Activated naive CD4-positive, alpha-beta T cell treated with anti-CD3 and anti-CD28 coated beads, Interleukin-2, amount 50 U/mL, for 16 hours (primary cell): ENCODE results near the gene EEF1A2.

Experiments used
- DNase-seq: peaks from one replicate; pipeline ENCODE4 v3.0.0-alpha.2; 2020

The EEF1A2 gene

GRCh38 chr20:63498960-63499337 is at the start of gene EEF1A2:
TSS of gene EEF1A2 (minus strand) at chr20:63499083. CDS start at chr20:63497763, 1,320 bp downstream.
- DNase-seq: peak; percentile 63

DNA sequence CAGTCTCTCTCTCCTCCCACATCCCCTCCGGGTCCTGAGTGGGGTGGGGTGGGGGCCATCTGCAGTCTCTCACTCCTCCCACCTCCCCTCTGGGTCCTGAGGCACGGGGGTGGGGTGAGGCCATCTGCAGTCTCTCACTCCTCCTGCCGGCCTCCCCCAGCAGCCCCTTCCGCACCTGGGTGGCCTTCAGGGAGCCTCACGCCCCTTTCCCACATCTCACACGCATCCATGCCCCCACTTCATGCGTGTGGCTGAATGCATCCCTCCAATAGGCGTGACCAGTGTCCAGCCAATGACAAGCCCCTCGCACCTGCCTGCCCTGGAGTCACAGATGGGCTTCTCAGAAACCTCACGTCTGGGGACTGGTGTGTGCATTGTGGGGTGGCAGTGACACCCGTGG is 49.7 kb upstream of the EEF1A2 start:
- no peak for DNase-seq

GRCh38 chr20:63547725-63548480 is 49.0 kb upstream of the EEF1A2 start, which contains the start of gene SRMS:
TSS of gene SRMS (minus strand) at chr20:63547749. CDS start at chr20:63547463, 286 bp downstream.
- DNase-seq: no peak

- DNase-seq: no peak
These were observed 48.3 kb upstream of the EEF1A2 start for GRCh38 chr20:63546956-63547724.

DNA sequence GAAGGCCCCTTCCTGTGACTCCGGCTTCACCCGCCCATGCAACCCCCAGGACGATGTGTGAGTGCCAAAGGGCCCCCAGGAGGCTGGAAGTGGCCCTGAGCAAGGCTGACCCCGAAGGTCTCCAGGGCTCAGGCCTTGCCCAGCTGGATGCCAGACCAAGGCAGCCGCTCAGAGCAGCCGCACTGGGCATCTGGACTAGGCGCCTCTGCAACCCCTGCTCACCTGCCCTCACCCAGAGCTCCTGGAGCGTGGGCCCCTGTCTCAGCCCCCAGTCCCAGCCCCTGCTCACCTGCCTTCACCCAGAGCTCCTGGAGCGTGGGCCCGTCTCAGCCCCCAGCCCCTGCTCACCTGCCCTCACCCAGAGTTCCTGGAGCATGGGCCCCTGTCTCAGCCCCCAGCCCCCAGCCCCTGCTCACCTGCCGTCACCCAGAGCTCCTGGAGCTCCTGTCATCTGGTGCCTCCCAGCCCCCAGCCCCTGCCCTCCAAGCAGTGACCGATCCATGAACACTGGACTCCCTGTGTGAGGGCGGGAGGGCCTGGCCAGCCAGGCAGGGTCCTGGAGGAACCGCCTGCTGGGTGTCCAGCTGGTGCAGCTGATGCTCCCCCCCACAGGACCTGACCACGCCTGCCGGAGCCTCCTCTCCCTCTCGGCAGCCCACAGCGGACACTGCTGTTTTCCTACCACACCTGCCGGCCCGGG is 47.5 kb upstream of the EEF1A2 start:
- DNase-seq: no peak

GRCh38 chr20:63545814-63546213 is 46.9 kb upstream of the EEF1A2 start:
- DNase-seq: no peak

DNA sequence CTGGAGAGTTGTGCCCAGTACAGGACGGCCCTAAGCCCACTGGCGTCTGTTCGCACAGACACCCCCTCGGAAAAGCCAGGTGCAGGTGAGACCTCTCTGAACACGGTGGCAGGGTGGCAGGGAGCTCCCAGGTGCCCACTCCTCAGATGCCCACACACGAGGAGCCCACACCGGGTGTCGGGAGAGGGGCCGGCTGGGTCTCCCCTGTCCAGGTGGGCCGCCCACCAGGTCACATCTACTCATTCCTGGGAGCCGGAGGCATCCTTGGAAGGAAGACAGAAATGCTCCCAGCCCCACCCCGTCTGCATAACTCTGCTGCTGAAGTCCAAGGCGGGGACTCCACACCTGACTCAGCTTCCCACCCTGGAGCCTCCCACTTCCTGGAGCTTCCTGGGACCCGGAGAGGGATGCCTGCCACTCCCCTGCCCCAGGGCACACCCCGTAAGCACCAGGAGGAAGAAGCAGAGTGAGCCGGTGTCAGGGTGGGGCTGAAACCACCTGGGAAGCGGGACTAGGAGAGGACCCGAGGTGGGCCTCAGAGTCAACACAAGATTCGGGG is 46.2 kb upstream of the EEF1A2 start:
- no peak for DNase-seq

DNA sequence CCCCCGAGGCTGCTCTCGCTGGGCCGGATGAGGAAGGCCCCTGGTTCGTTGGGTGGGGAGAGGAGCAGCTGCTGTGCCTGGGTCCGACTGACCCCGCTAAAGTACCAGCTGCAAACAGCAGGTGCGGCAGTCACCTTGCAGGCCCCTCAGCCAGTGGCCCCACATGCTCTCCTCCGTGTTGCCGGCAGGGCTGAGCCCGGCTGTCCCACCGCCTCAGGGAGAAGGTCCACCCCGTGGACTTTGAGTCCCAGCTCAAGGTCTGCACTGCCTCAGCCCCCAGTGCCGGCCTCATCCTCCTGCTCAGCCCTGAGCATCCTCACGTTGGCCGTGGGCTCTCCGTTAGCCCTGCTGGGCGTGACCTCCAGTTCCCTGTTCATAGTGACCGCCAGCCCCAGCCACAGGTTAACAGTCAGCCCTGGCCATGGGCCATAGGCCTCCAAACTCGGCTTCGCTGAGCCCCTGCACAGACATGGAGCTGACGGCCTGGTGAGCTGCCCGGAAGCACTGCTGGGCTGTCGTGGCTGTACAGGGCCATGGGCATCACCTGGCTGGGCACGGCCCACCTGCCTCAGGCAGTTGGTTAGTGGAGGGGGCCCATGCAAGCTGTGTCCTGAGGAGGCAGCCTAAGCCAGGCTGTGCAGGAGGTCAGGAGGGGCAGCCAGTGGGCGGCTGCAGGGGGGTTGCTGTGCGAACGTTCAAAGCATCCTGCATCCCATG is 45.5 kb upstream of the EEF1A2 start:
- DNase-seq: no peak

DNA sequence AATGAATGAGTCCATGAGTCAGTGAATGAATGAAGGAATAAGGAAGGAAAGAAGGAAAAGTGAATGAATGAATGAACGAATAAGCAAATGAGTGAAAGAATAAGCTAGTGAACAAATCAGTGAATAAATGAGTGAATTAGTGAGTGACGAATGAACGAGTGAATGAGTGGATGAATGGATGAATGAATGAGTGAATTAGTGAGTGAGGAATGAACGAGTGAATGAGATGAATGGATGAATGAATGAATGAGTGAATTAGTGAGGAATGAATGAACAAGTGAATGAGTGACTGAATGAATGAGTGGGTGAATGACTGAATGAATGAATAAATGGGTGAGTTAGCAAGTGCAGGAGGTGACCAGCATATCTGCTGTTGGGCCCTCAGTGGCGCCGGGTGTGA is 44.9 kb upstream of the EEF1A2 start:
- DNase-seq: no peak

DNA sequence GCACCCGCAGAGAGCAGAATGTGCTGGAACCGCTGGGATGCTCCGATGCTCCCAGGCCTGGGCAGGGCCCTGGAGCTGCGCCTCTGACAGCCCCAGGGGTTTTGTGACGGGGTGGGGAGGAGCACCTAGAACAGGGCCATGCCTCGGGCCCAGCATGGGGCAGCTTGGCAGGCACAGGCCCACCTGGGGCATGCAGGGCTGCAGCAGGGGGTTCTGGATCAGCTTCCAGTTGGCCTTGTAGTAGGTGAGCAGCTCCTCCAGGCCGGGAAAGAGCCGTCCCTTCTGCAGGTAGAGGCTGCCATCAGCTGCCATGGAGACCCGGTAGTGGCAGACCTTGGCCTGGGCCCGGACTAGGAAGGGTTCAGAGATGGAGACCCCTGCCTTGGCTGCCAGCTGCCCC is 44.2 kb upstream of the EEF1A2 start:
- no peak for DNase-seq

- no peak for DNase-seq
These were observed 43.8 kb upstream of the EEF1A2 start for GRCh38 chr20:63542696-63543095.

GRCh38 chr20:63542031-63542559 is 43.2 kb upstream of the EEF1A2 start:
- DNase-seq: no peak

- no peak for DNase-seq
These were observed 42.5 kb upstream of the EEF1A2 start for GRCh38 chr20:63541371-63541770.

DNA sequence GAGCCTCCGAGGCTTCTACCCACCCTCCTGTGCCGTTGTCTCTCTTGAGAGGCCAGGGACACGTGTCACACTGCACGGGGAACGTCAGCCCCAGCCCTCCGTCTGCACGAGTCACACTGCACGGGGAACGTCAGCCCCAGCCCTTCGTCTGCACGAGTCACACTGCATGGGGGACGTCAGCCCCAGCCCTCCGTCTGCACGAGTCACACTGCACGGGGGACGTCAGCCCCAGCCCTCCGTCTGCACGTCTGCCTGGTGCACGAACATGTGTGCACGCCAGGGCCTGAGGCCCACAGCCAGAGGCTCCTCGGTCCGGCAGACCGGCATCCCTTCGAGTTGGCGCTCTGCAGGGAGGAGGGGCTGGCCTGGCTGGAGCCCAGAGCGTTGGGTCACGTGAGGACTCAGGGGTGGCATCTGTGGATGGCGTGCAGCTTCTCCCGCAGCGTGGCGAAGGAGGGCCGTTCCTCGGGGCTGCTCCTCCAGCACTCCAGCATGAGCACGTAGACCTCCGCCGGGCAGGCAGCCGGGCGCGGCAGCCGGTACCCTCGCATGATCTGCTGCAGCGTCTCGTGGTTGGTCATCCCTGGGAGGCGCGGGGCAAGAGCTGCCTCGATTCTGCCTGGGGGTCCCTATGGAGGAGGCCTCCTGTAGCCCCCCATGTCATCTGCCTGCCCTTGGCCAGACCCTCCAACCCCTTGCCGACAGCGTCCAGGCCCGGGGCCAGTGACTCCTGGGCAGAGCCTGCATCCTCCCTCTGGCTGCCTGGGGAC is 41.7 kb upstream of the EEF1A2 start:
- DNase-seq: no peak

GRCh38 chr20:63539441-63540370 is 40.8 kb upstream of the EEF1A2 start:
- DNase-seq: no peak

DNA sequence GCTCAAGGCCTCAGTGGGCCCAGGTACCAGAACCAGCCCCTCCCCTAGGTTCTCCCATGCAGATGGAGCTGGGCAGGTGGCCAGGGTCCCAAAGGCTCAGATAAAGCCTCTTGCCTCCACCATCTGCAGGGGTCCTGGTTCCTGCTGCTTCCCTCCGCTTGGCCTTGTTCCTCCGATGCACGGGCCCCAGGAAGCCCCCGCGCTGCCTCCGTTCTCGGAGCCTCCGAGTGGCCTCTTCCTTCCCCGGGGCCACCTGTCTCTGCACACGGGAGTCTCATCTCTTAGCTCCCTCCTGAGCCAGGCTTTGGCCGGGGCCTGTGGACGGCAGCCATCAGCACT is 40.2 kb upstream of the EEF1A2 start:
- no peak for DNase-seq

DNA sequence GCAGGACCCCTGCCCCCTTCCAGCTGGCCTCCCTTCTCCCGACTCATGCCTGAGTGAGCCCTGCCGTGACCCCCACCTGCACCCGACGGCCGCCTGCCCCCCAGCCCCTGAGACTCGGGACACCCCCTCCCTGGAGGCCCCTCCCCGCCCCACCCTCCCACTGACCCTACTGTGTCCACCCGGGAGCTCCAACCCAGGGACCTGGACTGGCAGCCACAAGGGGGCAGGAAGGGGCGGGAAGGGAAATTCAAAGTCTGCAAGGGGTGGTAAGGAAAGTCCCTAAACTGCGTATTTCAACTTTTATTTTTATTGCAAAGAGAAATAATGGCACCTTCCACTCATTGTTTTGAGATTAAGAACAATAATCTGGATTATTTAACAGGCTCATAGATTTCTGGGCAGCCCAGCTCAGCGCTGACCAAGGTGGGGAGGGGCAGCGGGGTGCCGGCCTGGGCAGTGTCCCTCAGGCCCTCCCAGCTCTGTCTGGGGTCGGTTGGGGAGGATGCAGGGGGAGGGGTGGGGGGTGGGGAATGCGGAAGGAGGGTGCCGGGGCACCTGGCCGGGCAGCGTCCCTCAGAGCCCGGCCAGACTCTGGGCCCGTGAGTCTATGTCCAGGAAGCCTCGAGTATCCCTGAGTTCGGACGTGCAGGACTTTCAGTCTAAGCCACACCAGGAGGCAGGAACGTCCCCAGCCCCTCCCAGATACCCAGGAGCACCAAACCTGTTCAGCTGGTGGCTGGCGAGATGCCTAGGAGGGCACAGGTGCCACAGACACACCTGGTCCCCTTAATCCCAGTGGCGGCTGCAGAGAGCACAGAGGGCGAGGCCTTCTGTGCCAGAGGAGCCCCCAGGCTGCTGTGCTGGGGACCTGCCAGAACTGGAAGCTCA is 39.6 kb upstream of the EEF1A2 start:
- no peak for DNase-seq

DNA sequence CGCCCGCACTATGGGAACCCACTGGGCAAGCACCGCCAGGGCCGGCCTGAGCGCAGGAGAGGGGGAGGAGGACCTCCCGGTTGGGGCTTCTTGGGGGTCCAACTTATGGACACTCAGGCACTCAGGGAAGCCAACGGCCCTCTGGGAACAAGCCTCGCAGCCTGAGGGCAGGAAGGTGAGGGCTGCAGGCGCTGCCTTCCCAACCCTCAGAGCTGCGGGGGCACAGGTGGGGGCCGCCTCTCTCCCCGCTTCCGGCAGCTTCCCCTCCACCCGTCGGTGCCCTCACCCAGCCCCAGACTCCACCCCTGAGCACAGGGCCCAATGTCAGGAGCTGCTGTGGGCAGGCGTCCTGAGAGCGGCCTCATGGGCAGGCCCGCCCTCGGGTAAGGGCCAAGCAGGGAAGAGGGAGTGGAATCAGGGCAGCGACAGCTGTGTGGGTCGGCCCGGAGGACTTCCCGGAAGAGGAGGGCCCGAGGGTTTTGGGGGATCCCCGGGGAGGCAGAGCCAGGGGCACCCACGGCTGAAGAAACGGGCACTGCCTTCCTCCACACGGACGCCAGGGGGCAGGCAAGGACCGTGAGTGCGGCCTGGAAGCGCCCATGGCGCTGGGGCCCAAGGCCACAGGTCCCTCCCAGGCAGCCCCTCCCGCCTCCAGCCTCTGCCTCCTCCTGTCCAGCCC is 38.8 kb upstream of the EEF1A2 start:
- peak; percentile 92 for DNase-seq

DNA sequence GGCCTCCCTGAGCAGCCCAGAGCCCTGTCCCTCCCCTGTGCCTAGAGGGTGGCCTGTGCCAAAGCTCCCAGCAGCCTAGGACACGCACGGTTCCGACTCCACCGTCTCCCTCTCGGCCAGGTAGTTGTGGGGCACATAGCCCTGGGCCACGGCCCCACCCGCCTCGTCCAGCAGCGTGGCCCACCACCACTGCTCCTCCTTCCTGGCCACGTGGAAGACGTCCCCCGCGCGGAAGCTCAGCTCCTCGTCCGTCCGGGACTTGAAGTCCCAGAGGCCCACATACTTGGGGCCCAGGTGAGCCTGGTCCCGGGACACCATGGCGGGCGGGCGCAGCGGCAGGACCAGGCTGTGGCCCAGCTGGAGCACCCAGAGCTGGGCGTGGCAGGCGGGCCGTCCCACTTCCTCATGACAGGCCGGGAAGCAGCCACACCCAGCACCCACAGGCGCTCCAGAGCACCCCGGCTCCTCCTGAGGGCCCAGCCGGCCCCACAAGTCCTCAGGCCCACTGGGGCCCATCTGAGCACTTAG is 38.2 kb upstream of the EEF1A2 start, which contains the start of gene PTK6:
TSS of gene PTK6 (minus strand) at position 380 of the 528 bp plus-strand sequence. CDS start at position 318, 62 bp downstream.
- DNase-seq: no peak
